GM15510 (cell line): ENCODE measurements around the gene FSCN2.

Experiments
- POLR2A ChIP-seq: IDR thresholded peaks from 3 replicates; pipeline ENCODE4 v1.6.1; 2011; ENCODE audit warnings: borderline replicate concordance; ENCODE audit not compliant: insufficient read length; ENCODE audit errors: extremely low read depth

The FSCN2 gene

GRCh38 chr17:81487487-81488275 lies 40.5 kb upstream of the FSCN2 start:
- peak; percentile 61 for TF ChIP-seq POLR2A

- TF ChIP-seq POLR2A: no peak
These were observed 39.8 kb upstream of the FSCN2 start for GRCh38 chr17:81488276-81488860.

GRCh38 chr17:81489012-81489997 lies 38.9 kb upstream of the FSCN2 start:
- no peak for TF ChIP-seq POLR2A

GRCh38 chr17:81489998-81490992 lies 37.9 kb upstream of the FSCN2 start:
- no peak for TF ChIP-seq POLR2A

GRCh38 chr17:81491181-81491581 lies 37.0 kb upstream of the FSCN2 start:
- TF ChIP-seq POLR2A: no peak

GRCh38 chr17:81491761-81492160 lies 36.4 kb upstream of the FSCN2 start:
- no peak for TF ChIP-seq POLR2A

- TF ChIP-seq POLR2A: no peak
These were observed 36.0 kb upstream of the FSCN2 start for GRCh38 chr17:81492202-81492601.

GRCh38 chr17:81492706-81493105 lies 35.5 kb upstream of the FSCN2 start:
- no peak for TF ChIP-seq POLR2A

- TF ChIP-seq POLR2A: no peak
These were observed 34.8 kb upstream of the FSCN2 start for GRCh38 chr17:81493198-81494038.

- TF ChIP-seq POLR2A: no peak
These were observed 33.4 kb upstream of the FSCN2 start for GRCh38 chr17:81494626-81495377.

- TF ChIP-seq POLR2A: no peak
These were observed 29.1 kb upstream of the FSCN2 start for GRCh38 chr17:81498953-81499600.

GRCh38 chr17:81499601-81499970 lies 28.6 kb upstream of the FSCN2 start:
- TF ChIP-seq POLR2A: no peak

GRCh38 chr17:81500047-81500446 lies 28.1 kb upstream of the FSCN2 start:
- no peak for TF ChIP-seq POLR2A
